Endometrial microvascular endothelial cells (primary cell): ENCODE data around the gene SORBS2. TPM values are rescaled to one million over a fixed set of nuclear protein-coding genes. Genes with fewer than 3 reads are reported as not detected.

ENCODE experiments used
- in situ Hi-C: cut with HindIII; loops from 2 replicates; pipeline ENCODE4 v1.10.0; 2017; ENCODE audit warnings: low sequenced_read_pairs, low pct_unique_long_range_greater_than_20kb; ENCODE audit errors: inconsistent ontology term
- total RNA-seq: library from RNA; depleted of rRNA; stranded (reverse); fragments of >200 nt; gene quantifications from one replicate; pipeline ENCODE4 v1.2.3, GENCODE V29; 2015; ENCODE audit errors: inconsistent ontology term

SORBS2 gene
- total RNA-seq, 1 donor from 2014 or later = 103 TPM

GRCh38 chr4:185669288-185669687 is 142.7 kb downstream of the SORBS2 start:
- in situ Hi-C loops = no loop called here

- in situ Hi-C loops = no loop called here
Measured at GRCh38 chr4:185666156-185666555, 145.8 kb downstream of the SORBS2 start.

GRCh38 chr4:185665655-185666054 is 146.3 kb downstream of the SORBS2 start:
- in situ Hi-C loops = no loop called here

- in situ Hi-C loops = no loop called here
Measured at GRCh38 chr4:185664481-185664880, 147.5 kb downstream of the SORBS2 start.

GRCh38 chr4:185662030-185662778 is 149.8 kb downstream of the SORBS2 start:
- in situ Hi-C loops = no loop called here

- in situ Hi-C loops = no loop called here
Measured at GRCh38 chr4:185660340-185660739, 151.7 kb downstream of the SORBS2 start.

GRCh38 chr4:185657699-185658098 is 154.3 kb downstream of the SORBS2 start:
- in situ Hi-C loops = no loop called here

GRCh38 chr4:185657183-185657582 is 154.8 kb downstream of the SORBS2 start:
- in situ Hi-C loops = no loop called here

- in situ Hi-C loops = no loop called here
Measured at GRCh38 chr4:185656467-185656931, 155.5 kb downstream of the SORBS2 start.

- in situ Hi-C loops = no loop called here
Measured at GRCh38 chr4:185654965-185655554, 156.9 kb downstream of the SORBS2 start.

- in situ Hi-C loops = no loop called here
Measured at GRCh38 chr4:185654311-185654710, 157.7 kb downstream of the SORBS2 start.

- in situ Hi-C loops = no loop called here
Measured at GRCh38 chr4:185651851-185652250, 160.1 kb downstream of the SORBS2 start.

GRCh38 chr4:185651137-185651677 is 160.8 kb downstream of the SORBS2 start:
- in situ Hi-C loops = no loop called here

- in situ Hi-C loops = loop anchor here (25.0 kb wide), 1 partner anchor 389 kb away; no protein-coding TSS in a partner anchor
Measured at GRCh38 chr4:185648631-185649030, 163.4 kb downstream of the SORBS2 start.

GRCh38 chr4:185645403-185645802 is 166.6 kb downstream of the SORBS2 start:
- in situ Hi-C loops = loop anchor here (25.0 kb wide), 1 partner anchor 392 kb away; no protein-coding TSS in a partner anchor

- in situ Hi-C loops = loop anchor here (25.0 kb wide), 1 partner anchor 393 kb away; no protein-coding TSS in a partner anchor
Measured at GRCh38 chr4:185644408-185644807, 167.6 kb downstream of the SORBS2 start.

GRCh38 chr4:185642907-185643306 is 169.1 kb downstream of the SORBS2 start:
- in situ Hi-C loops = loop anchor here (25.0 kb wide), 1 partner anchor 394 kb away; no protein-coding TSS in a partner anchor

- in situ Hi-C loops = loop anchor here (25.0 kb wide), 1 partner anchor 396 kb away; no protein-coding TSS in a partner anchor
Measured at GRCh38 chr4:185640811-185641675, 171.0 kb downstream of the SORBS2 start.
